ENCODE data around the gene ITFG1.
"Not testable (repeated sequence)": the region's sequence is repeated elsewhere in the genome, so short reads cannot be mapped to it uniquely, and the experiment has no call there.

The ITFG1 gene

DNA sequence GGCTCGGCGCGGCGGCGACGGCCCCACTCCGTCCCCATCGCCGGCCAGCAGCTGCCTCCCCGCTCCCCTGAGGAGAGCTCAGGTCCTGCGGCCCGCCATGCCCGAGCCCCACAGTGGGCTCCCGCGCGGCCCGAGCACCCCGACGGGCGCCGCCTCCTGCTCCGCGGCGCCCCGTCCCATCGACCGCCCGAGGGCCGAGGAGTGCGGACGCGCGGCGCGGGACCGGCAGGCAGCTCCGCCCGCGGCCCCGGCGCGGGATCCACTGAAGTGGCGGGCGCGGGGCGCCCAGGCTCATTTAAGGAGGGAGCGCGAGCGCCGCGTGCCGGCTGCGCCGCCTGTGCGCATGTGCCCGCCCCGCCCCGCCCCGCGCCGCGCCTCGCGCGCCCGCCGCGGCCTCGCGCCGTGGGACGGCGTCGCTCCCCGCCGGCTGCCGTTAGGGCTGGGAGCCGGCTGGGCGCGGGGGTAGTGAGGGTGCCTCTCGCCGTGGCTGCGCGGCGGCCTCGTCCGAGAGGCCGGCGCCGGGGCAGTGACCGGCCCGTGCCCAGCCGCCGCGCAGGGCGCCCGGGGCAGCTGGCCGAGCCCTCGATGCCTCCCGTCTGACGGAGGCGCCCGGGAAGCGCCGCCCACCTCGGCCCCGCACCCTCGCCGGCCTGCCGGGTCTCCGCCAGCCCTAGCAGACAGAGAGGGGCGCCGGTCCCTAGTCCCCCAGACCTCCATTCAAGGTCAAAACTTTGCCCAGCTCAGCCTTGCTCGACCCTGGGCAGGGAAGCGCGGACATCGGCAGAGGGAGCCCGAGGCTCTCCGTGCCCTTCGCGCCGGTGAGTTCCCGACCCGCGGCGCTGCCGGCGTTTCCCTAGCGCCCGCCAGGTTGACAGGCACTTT is 316.9 kb downstream of the ITFG1 start, which contains the start of gene NETO2:
TSS of gene NETO2 (minus strand) at position 269 of the 882 bp plus-strand sequence. CDS start 333 bp downstream, outside the sequence.
- peak; percentile 6 to 25 (median 8) for DNase-seq

GRCh38 chr16:47142821-47143676 is 317.8 kb downstream of the ITFG1 start:
- DNase-seq = peak in 3 of 4 experiments; percentile 10 to 25 (median 11)

GRCh38 chr16:47142486-47142820 is 318.4 kb downstream of the ITFG1 start:
- DNase-seq = no peak

DNA sequence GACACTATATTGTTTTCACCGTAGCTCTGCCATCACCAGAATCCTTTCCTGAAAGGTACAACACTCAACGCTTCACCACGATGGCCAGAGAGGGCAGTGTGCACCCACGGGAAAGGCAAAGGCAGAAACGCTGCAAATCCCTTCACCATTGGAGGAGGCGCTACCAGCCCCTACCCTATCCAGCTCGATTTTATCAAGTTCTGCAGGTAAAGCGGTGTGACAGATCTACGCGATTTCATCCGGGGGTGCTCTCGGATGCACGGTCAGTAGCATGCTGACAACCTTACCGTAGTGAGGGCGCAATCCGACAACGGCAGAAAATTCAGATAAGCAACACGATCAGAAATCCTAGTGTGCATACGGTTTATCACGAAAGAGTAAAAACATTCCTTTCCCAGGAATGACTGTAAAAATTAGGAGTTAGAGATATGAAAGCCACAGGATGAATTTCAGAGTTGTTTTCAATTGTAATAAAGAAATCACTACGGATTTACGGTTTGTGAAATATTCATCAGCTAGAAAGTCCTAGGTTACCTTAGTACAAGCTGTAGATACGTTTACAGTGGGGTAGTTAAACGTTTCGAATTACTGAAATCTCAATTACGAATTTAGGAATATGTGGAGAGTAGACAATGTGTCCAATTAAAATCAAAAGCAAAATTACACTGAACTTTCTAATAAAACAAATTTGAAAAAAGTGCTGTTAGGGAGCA is 318.9 kb downstream of the ITFG1 start:
- peak; percentile 23 to 62 (median 38) for DNase-seq

GRCh38 chr16:47140686-47141085 is 320.2 kb downstream of the ITFG1 start:
- DNase-seq = no peak

- no peak for DNase-seq
Measured at GRCh38 chr16:47139561-47140185, 321.2 kb downstream of the ITFG1 start.

GRCh38 chr16:47137925-47138324 is 322.9 kb downstream of the ITFG1 start:
- DNase-seq = not testable (repeated sequence)

DNA sequence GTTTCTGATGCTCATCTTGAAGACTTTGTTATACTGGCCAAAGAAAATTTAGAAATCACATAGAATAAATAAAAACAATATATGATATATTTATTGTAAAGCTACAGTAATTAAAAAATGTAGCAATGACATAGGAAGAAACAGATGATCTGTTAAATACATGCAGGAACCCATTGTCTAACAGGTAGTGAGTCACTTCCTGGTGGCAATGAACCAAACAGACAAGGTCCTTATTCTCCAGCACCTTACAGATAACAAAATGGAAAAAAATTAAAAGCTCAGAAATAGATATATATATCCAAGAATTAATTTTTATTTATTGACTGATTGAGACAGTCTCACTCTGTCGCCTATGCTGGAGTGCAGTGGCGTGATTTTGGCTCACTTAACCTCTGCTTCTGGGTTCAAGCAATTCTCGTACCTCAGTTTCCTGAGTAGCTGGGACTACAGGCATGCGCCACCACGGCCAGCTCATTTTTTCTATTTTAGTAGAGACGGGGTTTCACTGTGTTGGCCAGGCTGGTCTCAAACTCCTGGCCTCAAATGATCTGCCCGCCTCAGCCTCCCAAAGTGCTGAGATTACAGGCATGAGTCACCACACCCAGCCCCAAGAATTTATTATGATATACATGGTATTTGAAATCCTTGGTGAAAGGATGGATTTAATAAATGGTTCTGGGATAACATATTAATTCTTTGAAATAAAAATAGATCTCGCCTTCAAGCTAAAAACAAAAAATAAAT is 324.6 kb downstream of the ITFG1 start:
- DNase-seq = no peak

GRCh38 chr16:47134550-47134949 is 326.3 kb downstream of the ITFG1 start:
- DNase-seq = no peak

DNA sequence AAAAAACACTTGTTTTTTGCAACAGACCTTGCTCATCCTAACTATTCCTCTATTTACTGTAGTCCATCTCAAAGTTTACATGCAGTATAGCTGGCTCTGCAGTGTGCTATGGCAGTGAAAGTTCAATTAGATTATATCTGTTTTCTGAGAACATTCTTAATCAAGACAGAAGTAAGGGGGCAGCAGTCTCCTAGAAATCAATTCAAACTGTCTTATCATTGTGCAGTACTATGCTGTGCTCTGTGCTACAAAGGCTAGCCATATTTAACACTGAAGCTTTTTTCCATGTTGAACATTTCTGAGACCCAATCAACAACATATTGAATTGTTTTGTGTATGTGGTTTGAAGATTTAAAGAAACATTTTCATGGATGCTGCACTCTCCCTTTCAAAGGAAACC is 328.6 kb downstream of the ITFG1 start:
- DNase-seq = no peak

GRCh38 chr16:47129755-47130435 is 331.0 kb downstream of the ITFG1 start:
- no peak for DNase-seq

DNA sequence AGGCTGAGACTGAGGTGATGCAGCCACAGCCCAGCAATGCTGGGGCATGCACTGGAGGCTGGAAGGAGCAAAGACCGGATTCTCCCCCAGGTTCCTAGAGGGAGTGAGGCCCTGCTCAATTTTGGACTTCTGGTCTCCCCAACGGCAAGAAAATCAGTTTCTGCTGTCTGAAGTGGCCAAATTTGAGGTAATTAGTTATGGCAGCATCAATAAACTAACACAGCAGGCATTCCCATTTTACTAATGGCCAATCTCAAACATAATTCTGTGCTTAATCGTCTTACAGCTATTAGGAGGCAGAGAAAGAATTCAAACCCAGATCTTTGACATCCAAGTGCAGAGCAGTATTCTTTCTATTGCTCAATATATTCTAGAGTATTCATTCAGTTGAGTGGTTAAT is 333.3 kb downstream of the ITFG1 start:
- DNase-seq = no peak

DNA sequence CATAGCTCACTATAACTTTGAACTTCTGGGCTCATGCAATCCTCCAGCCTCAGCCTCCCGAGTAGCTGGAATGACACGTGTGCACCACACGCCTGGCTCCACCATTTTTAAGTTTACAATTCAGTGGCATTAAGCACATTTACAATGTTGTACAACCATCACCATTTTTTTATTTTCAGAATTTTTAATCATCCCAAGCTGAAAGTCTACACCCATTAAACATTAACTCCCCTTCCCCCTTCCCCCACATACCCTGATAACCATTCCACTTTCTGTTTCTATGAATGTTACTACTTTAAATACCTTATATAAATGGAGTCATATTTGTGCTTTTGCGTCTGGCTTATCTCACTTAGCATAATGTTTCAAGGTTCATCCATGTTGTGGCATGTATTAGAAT is 335.1 kb downstream of the ITFG1 start:
- DNase-seq = no peak

- DNase-seq = no peak
Measured at GRCh38 chr16:47113130-47113529, 347.7 kb downstream of the ITFG1 start.

GRCh38 chr16:47110939-47111338 is 349.9 kb downstream of the ITFG1 start:
- no peak for DNase-seq

DNA sequence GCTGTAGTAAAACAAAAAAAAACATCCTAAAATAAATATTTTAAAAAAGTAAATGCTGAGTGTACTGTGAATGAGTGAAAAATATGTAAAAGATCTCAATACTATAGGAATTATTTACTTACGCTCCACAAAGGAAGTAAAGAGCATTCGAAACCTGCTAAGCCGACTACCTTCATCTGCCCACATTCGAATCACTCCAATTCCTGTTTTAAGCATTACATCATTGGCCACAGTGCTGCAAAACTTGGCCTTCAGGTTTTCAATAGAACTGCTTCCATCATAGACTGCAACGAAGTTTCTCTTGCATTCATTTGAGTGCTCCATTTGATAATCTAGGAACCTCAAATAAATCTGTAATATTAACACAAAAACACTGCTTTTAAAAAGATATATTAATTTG is 351.5 kb downstream of the ITFG1 start:
- DNase-seq = no peak

Measured in activated naive CD4-positive, alpha-beta T cell (primary cell).